B cell (primary cell): ENCODE data around the gene ZNF438.

Experiments used
- EZH2 ChIP-seq: IDR thresholded peaks from 2 replicates; pipeline ENCODE4 v1.6.1; 2012; ENCODE audit warnings: borderline replicate concordance, low read depth, mild to moderate bottlenecking, moderate library complexity, low read length; ENCODE audit not compliant: insufficient read depth, poor library complexity, severe bottlenecking
- TF ChIP-seq, protein P1 (sequence below): fragments of 200-600 bp; IDR thresholded peaks from one replicate; pipeline ENCODE4 v1.8.0; 2022; ENCODE audit warnings: antibody characterized with exemption, mild to moderate bottlenecking

DNA sequence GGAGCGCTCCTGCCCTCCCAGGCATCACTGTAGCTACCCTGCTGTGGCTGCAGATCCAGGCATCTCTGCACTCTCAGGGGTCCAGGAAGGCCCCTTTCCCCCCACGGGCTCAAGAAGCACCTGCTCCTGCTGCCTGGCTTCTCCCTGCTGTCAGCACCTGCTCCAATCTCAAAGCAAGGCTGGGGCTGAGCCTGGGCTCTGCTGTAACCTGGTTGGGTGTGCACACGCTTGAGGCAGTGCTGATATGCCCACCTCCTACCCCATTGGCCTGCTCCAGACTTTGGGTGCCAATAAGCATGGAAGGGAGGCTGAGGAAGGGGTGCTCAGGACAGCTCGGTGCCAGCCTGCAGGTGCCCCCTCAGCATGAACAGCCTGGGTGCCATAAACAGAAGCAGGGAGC lies 185.0 kb downstream of the ZNF438 start:
- TF ChIP-seq, protein P1, sequence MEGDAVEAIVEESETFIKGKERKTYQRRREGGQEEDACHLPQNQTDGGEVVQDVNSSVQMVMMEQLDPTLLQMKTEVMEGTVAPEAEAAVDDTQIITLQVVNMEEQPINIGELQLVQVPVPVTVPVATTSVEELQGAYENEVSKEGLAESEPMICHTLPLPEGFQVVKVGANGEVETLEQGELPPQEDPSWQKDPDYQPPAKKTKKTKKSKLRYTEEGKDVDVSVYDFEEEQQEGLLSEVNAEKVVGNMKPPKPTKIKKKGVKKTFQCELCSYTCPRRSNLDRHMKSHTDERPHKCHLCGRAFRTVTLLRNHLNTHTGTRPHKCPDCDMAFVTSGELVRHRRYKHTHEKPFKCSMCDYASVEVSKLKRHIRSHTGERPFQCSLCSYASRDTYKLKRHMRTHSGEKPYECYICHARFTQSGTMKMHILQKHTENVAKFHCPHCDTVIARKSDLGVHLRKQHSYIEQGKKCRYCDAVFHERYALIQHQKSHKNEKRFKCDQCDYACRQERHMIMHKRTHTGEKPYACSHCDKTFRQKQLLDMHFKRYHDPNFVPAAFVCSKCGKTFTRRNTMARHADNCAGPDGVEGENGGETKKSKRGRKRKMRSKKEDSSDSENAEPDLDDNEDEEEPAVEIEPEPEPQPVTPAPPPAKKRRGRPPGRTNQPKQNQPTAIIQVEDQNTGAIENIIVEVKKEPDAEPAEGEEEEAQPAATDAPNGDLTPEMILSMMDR = no peak
- TF ChIP-seq EZH2 = no peak
